Activated CD4-positive, alpha-beta T cell treated with anti-CD3 and anti-CD28 coated beads, Interleukin-2, amount 50 U/mL, for 1 hour (primary cell): ENCODE data around the gene UBE3B.

Experiments used
- DNase-seq: peaks from one replicate; pipeline ENCODE4 v3.0.0-alpha.2; 2020

The UBE3B gene

DNA sequence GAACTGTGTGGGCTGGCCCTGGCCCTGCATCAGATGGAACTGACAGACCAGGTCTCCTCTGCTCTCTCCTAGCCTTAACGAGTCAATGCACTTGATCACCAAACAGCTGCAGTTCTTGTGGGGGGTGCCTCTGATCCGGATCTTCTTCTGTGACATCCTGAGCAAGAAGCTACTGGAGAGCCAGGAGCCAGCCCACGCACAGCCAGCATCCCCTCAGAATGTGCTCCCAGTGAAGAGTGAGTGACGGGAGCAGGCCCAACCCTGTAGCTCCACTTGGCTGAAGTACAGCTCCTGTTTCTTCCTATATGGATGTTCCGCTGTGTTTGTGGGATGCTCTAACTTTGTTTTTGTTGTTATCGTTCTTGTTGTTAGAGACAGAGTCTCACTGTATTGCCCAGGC lies 23.9 kb downstream of the UBE3B start:
- no peak for DNase-seq

DNA sequence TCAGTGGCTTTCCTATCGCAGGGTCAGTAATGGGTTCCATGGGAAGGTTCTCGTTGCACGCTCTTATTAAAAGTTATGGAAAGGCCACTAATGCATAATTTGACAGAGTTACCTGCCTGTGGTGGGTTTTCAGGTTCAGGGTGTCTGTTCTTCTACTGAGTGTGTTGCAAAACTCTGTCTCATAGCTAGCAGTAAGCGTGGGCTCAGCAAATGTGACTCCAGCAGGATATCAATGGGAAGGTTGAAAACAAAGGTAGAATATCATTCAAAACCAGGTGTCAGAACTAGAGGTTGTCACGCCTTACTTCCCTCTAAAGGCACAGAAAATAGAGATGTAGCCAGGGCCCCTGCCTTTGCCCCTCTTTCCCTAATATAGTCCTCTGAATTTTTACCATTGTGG lies 24.9 kb downstream of the UBE3B start:
- no peak for DNase-seq

DNA sequence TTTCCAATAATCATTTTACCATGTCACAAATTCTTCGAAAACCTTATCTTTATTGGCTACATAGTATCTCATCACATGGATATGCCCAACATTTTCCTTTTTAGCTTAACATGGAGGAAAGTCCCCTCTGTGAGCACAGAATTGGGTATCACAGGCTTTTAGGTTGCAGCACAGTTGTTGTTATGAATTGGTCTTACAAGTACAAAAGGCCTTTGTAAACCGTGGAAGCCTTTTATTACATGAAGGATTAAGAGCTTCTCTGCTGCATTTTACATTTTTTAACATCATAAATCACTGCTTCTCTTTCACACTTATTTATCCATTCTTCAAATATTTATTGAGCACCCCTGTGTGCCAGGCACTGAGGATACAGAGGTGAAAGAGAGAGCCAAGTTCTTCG lies 26.2 kb downstream of the UBE3B start:
- DNase-seq: no peak

DNA sequence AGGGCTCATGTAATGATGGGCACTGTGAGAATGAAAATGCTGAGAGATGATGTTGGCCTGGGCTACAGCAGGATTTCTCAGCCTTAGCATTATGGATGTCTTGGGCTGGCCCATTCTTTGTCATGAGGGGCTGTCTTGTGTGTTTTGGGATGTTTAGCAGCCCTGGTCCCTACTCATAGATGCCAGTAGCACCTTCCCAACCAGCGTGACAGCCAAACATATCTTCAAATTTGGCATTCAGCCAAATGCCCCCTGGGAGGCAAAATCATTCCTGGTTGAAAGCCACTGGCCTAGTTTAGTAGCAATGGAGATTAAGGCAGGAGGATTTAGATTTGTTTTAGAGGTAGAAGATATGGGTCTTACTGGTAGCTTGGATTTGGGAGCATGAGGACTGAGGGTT lies 26.6 kb downstream of the UBE3B start:
- no peak for DNase-seq

DNA sequence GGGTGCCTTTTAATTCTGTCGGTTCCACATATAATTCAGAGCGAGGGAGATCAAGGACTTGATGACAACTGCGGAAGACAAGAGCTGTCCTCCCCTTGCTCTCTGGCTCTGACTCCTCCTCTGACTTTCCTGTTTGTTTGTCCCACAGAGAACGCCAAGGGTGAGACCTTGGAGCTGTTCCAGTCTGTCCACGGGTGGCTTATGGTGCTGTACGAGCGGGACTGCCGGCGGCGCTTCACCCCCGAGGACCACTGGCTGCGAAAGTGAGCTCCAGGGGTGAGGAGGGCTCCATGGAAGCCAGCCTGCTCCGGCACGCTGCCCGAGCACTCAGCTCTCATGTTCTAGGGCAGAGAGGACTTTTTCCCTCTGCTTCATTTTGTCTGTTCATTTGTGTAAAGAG lies 32.8 kb downstream of the UBE3B start:
- DNase-seq: no peak

DNA sequence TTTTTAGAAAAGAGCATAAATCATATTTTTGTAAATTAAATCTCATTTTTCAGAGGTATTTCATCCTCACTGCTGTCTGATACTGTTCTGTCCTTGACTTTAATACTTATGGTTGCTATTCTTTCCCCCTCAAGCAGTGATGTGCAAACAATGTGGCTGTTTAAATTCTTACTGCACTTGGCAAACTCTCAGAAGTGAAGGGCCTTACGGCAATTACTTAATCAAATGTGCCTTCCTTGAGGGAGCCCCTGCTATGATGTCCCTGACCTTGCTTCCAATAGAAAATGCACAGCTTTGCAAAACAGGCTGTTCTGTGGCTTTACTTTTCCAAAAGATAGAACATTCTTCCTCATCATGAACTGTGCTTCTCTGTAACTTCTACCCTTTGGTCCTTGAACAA lies 35.2 kb downstream of the UBE3B start:
- DNase-seq: no peak

DNA sequence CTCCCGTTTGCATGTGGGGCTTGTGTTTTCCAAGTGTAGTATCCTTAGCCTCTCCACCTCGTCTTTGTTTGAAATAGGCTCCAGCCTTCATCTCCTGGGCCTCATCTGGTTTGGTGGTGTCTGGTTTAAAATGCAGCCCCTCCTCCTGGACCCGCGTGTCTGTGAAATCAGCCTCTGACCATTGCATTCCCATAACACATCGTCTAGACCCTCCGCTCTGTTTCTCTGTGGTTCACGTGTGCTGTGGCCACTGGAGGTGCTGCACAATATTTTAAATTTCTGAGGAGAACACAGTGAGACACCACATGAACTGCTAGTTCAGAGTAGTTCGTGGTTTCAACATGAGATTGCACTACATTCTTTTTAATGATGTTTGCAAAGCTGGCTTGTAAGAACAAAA lies 35.6 kb downstream of the UBE3B start:
- no peak for DNase-seq

DNA sequence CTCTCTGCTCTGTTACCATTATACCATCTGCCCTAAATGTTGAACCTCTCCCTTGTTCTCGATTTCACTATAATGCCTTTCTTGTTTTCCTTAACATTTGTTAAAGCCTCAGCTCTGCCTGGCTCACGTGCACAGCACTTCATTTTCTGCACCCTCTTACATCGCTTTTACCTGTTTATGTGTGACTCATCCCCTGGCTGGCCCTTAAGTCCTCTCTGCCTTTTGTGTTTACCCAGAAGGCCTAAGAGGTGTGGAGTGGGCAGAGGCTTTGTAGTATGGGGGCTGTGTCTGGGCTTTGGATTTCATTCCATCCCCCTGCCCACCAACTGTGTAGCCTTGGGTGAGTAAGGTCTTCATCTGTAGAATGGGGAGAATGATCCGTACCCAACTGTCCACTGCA lies 36.5 kb downstream of the UBE3B start:
- no peak for DNase-seq

DNA sequence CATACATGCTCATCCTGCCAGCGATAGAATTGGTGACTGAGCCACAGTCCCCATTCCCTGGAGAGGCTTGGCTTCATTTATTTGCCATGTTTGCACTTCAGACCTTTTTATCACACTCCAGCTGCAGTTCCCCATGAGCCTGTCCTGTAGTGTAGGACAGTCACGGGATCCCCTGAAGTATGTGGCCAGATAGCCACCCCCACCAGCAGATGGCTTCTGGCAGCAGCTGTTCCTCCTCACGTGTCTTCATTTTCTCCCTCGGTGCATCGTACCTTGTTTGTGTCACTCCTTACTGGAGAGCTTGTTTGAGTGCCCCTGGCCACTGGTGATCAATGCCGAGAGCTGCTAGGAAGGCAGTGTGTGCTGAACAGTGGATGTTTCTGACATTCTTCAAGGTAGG lies 40.2 kb downstream of the UBE3B start:
- no peak for DNase-seq

DNA sequence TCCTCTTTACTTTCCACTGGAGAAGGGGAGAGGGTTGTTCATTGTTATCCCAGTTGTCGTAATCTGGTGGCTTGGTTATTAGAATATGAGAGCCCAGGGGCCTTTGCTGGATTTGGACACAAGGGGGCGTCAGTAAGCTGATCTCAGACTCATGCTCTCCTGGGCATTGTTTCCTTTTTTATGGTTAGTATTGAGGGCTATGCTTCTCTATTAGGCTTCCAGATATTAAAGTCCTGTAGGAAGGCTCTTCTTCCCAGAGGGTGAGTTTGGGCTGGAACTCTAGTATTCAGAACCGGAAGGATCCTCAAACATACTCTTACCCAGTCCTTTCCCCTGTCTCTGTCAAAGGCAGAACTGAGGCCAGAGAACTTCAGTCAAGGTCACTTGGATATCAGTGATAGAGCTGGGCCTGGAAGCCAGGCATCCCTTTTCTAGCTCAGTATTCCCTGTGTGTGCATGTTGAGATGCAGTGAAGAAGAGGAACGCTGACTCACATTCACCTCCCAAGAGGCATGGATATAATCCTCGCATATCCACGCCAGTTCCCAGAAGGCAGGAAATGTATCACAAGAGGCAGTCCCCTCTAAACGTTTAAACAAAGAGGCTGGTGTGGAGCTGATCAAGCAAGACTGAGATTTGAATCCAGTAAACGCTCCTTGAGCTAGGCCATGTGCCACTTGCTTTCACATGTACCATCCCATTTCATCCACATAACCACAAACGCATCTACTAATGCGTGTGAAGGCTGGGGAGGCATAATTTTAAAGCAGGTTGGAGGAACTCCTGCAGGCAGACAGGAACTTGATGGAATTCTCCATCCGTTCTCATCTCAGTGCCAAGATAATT lies 41.6 kb downstream of the UBE3B start:
- peak; percentile 55 for DNase-seq

DNA sequence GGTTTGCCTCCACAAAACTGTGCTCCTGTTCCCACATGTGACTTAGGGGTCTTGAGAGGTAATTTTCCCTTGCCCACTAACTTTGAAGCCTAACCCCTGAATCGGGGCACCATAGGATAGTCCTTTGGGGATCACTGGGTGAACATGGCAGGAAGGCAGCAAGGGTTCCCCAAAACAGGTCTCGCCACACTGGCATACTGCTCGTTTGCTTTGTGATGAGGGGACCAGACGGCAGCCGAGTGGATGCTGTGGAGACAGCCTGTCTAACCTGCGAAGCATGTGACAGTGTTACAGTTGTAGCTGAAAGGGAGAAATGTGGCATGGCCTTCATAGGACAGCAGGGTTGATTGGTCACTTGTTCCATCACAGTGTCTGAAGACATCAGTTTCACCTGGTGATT lies 42.4 kb downstream of the UBE3B start:
- no peak for DNase-seq

DNA sequence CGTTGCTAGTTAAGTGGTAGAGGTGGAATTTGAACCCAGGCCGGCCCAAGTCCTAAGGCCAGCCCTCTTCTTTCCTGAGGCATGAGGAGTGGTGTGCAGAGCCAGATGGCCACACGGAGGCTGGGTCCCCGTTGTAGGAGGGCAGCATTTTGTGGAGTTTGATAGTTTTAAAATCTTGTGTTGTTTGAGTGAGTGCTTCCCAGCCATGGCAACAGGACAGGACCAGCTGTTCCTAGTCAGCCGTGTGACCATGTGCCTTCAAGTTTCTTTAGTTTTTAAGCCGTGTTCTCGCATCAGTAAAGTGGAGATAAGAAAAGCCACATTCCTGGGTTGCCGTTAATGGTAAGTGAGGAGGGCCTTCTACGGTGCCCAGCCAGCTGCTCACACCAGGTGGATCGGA lies 44.4 kb downstream of the UBE3B start:
- no peak for DNase-seq

DNA sequence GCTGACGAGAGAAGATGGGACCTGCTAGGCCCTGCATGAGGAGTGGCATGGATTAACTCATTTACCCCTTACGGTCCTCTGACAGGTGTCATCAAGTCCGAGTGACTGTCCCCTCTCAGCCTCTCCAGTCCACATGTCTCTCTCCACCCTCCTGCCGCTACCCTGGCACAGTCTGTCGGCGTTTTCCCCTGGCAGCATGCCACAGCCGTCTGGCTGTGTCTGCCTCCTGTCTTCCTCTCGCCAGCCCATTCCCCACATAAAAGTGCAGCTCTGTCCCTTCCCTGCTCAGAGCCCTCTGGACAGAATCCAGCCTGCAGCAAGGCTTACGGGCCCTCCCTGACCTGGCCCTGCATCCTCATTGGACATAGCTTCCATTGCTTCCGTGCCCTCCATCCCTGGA lies 45.6 kb downstream of the UBE3B start:
- no peak for DNase-seq

DNA sequence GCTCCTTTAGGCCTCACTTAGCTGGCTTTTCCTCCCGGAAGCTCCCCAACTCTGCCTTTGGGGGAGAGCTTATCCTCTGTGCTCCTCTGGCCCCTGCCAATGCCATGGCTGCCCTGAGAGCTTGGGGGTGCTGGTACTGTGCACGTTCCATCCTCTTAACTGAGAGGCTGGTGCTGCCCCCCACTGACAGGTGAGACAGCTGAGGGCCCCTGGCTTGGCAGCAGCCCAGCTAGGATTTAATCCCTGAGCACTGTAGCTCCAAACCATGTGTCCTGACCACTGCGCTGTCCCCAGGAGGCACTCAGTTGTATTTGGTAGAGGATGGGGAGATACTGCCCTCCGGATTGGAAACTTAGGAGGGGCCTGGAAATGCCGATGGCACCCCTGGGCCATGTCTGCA lies 46.1 kb downstream of the UBE3B start:
- no peak for DNase-seq

DNA sequence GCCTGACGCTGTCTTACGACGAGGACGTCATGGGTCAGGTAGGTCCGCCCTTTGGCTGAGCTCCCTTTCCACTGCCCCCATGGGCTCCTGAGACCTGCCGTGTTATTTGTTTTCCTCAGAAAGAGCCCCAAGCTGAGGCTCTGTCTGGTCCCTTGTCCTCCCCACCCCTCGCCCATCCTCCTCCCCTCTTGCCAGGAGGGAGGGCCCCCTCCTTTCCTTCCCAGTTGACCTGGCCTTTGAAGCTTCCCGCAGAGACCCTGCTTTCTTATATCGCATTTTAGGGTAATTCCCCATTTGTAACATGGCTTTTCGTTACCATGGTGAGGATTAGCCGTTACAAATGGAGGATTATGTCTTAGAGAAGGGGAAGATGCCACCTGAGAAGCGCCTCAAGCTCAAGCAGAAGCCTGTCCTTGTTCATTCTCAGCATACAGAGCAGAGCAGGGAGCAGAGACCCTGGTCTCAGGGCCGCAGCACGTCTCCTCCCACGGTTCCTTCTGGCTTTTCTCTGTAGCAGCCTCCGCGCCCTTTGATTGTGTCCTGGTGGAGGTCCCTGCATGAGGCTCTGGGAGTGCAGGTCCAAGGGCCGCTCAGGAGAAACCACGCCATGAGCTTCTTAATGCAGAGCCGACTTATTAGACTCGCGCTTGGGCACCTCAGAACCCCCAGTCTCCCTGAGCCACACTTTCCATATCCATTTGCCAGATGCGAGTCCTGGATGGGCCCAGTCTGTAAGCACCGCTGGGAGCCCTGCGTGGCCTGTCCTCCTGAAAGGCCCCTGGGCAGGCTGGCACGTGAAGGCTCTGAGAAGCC lies 47.2 kb downstream of the UBE3B start:
- no peak for DNase-seq

DNA sequence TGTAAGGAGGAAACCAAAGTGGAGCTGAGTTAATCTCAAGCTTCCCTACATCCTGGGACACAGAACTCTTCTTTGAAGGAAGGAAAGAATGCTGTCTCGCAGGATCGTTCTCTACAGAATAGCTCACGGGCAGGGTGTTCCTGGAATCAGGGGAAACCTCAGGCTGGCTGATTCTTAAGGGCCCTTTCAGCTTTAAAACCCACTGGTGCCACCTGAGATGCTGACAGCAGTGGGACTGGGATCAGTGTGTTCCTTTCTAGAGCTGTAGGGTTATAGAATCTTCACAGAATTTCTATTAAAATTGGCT lies 47.8 kb downstream of the UBE3B start:
- no peak for DNase-seq

DNA sequence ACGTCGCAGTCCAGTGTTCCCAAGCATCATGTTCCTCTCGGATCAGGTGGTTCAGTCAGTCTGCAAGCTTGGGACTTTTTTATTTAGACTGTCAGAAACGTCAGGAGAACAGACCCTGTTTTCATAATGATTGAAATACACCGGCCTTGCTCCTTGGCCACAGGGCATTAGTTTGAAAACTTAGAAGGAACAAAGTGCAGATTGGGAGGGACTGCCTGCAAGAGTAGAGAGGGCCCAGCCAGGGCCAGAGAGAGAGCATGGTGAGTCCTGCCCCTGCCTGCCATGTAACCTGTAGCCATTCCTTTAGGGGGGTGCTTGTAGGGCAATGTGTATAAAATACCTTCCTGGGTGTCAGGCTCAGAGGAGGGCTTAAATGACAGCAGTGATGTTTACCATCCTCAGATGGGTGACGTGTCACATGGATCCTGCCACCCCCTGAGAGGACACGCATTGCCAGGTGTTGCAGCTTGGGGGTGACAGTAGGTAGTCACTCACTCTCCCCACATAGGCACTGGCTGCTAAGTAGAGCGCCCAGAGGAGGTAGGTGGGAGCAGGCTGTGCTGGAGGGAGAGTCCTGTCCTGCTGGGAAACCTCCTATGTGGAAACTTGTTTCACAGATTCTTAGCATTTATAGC lies 50.2 kb downstream of the UBE3B start:
- DNase-seq: no peak

DNA sequence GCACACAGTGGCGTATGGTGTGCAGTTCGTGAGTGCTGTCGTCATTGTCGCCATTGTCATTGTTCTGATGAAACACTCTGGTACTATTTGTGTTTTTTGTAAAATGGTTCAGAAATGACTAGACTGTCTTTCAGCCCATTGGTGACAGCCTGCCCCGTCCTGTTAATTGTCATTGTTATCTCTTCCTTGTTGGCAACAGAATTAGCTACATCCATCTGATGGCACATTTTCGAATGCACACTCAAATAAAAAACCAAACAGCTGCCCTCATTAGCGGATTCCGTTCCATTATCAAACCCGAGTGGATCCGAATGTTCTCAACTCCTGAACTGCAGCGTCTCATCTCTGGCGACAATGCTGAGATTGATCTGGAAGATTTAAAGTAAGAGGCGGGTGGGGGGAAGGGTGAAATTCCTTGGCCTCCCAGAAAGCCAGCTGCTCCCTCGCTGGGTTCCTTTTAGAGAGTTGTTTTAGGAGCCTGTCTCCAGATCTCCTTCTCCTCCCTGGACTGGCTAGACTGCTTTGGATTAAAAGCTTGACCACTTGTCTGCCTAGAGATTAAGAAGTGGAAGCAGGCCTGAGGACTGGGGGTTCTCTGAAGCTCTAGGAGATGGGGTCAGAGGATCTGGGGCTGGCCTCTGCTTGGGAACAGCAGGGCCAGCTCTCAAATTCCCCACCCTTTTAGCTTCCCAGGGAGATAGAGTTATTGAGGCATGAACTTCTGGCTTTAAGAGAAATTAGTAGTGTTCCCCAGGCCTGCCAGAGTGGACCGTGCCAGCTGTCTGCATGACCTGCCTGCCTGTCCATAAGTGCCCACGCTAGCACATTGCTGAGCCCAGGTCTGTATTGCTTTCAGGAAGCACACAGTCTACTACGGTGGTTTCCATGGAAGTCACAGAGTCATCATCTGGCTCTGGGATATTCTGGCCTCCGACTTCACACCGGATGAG lies 52.5 kb downstream of the UBE3B start:
- DNase-seq: no peak

DNA sequence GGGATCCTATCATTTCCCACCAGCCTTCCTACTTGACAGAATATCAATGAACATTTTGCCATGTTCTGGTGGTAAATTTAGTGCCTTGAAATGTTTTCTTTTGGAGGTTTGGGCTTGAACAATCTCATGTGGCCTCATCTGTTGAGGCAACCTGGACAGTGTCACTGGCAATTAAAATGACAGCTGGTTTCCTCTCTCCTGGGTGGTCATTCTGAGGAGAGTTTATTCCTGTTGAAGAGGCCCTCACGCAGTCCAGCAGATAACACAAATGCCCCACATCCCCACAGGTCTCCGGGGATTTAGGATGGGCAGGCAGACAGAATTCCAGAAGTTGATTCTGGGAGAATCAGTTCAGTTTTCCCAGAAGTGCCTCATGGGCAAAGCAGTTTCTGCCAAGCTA lies 54.0 kb downstream of the UBE3B start:
- no peak for DNase-seq

DNA sequence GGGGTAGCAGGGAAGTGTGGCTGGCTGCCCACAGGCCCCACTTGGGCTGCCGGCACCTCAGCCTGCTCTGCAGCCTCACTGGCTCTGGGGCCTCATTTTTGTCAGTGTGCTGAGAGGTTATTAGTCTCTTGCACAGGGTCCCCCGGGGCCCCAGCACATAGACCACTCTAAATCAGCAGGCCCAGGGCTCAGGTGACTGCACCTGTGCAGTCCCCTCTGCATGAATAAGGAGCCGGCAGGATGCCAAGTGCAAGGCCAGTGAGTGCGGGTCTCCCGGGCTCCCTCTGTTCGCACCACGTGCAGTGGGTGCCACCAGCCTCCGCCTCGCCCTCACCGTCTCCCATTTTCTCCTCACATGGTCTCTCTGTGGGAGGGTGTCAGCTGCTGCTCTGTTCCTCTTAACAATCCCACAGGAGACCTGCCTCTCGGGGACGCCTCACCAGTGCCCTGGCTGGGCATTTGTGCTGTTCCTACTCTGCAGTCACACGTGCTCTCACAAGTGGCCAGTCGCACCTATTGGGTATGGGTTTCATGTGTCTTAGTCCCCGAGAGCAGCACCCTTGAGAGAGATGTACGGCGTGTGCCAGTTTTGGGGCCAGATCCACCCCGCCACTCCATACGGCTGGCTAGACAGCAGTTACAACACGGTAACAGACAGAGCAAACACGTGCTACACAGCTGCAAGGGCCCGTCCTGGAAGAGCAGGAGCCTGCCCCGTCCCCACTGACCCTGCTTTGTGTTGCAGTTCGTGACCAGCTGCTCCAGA lies 55.5 kb downstream of the UBE3B start:
- DNase-seq: no peak

DNA sequence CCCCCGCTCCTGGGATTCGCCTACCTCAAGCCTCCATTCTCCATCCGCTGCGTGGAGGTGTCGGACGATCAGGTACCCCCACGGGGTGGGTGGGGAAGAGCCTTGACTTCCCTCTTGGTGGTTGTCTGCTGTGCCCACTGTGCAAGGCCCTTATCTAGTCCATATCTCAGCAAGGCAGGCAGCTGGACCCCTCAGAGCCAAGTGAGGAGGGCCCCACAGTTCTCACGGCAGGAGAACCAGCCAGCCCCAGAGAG lies 56.0 kb downstream of the UBE3B start:
- no peak for DNase-seq

DNA sequence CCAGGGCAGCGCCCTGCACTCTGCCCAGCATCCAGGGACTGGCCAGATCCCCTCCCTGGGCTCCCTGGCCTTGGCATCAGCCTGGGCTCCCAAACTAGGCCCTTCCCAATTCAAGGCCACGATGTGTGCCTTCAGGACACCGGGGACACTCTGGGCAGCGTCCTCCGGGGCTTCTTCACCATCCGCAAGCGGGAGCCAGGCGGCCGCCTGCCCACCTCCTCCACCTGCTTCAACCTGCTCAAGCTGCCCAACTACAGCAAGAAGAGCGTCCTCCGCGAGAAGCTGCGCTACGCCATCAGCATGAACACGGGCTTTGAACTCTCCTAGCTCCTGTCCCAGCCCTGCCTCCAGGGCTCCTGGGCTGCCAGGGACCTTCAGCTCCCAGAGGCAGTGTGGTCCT lies 57.0 kb downstream of the UBE3B start:
- DNase-seq: no peak
